Stomach (tissue), 4 donors: ENCODE data around the gene FOSL1.

Experiments used
- POLR2AphosphoS5 ChIP-seq, 3 donors: sonication (generic); formaldehyde crosslinking; IDR thresholded peaks; one replicate each; pipeline ENCODE4 v1.6.1; 2016; ENCODE audit warnings: antibody characterized with exemption in 3 of 3
- TF ChIP-seq, protein P1 (sequence below), 7 experiments: fragments of 450-650 bp in 4 of 7; fragments of 200-600 bp in 3 of 7; sonication (generic) in 3 of 7; IDR thresholded peaks; one replicate each; pipeline ENCODE4 v1.5.1; 2016 to 2019; ENCODE audit warnings: antibody characterized with exemption in 7 of 7, control low read depth in 2 of 7, mild to moderate bottlenecking in 1 of 7

DNA sequence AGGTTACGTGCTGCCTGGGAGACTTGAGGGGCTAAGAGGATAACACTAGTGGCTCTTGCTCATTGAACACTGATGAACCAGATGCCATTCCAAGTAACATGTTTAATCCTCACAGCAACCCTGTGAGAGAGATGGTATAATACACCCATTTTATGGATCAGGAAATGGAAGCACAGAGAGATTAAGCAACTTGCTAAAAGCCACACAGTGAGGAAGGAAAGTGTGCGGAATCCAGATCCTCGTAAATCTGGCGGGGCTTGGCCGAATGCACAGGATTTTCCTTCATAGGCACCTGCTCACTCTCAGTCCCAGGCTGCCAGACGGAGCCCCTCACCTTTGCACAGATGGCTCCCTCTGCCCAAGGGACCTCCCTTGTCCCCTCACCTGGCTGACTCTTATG is 7.7 kb upstream of the FOSL1 start:
- TF ChIP-seq, protein P1, sequence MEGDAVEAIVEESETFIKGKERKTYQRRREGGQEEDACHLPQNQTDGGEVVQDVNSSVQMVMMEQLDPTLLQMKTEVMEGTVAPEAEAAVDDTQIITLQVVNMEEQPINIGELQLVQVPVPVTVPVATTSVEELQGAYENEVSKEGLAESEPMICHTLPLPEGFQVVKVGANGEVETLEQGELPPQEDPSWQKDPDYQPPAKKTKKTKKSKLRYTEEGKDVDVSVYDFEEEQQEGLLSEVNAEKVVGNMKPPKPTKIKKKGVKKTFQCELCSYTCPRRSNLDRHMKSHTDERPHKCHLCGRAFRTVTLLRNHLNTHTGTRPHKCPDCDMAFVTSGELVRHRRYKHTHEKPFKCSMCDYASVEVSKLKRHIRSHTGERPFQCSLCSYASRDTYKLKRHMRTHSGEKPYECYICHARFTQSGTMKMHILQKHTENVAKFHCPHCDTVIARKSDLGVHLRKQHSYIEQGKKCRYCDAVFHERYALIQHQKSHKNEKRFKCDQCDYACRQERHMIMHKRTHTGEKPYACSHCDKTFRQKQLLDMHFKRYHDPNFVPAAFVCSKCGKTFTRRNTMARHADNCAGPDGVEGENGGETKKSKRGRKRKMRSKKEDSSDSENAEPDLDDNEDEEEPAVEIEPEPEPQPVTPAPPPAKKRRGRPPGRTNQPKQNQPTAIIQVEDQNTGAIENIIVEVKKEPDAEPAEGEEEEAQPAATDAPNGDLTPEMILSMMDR (IDR thresholded peaks at IDR 0.05), result no peak
- no peak for TF ChIP-seq POLR2AphosphoS5 (IDR thresholded peaks at IDR 0.05)
